CD4-positive, alpha-beta T cell treated with Interleukin-4 for 4 hours (primary cell): Measurements from ENCODE around the gene OLFM2.
"Not testable (repeated sequence)": the region's sequence is repeated elsewhere in the genome, so short reads cannot be mapped to it uniquely, and the experiment has no call there.

Experiments used
- DNase-seq: peaks from one replicate; pipeline ENCODE4 v3.0.0-alpha.2; 2020

The OLFM2 gene

DNA sequence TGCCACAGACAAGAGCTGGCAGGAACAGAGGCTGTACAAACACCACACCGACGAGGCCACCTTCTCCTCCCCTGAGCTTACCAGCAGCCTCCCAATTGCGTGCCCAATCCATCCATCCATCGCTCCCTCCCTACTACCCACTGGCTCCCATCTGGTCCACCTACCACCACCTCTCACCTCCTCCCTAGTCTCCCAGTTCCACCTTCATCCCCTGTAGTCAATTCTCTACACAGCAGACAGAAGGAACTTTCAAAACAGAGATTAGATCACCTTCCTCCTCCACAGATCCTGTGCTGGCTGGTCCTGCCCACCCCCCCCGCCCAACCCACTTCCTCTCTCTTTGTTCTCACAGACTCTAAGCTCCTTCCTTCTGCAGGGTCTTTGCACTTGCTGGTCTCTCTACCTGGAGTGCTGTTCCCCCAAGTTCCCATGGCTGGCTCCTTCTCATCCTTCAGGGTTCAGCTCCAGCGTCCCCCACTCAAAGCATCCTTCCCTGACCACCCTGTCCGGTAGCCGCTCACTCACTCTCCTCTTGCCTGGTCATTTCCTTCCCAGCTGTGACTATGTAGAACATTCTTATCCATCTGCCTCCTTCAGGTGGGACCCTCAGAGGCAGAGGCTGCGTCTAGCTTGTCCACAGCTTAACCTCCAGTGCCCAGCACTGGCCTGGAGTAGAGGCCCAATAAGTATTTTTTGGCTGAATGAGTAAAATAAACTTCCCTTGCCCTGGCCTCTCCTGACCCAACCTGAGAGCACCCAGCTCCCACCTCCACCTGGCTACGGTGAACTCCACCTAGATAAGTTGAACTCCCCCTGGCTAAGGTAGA lies 78.2 kb downstream of the OLFM2 start:
- peak; percentile 53 for DNase-seq

DNA sequence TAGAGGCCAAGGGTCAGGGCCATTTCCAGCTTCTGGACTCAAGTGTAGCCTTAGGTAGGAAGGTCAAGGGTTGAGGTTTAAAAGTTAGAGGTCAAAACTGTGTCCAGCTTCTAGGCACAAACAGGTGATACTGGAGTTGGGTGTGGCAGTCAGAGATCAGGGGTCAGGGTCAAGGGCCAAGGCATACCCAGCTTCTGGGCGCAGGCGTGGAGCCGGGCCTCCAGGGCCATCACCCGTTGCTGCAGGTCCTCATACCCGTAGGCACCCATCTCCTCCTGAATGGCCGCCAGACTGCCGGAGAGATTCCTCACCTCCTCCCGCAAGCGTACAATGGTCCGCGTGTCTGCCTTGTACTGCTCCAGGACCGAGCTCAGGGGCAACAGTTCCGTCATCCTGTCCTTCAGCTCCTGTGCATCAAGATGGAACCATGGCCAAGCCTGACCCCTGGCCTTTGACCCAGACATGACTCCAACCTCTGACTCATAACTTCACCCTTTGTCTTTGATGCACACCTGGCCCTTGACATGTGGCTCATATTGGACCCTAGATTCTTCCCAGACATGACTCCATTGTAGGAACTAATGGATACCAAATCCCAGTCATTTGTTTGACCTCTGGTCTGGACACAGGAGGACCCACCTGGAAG lies 79.1 kb downstream of the OLFM2 start:
- DNase-seq, result no peak

DNA sequence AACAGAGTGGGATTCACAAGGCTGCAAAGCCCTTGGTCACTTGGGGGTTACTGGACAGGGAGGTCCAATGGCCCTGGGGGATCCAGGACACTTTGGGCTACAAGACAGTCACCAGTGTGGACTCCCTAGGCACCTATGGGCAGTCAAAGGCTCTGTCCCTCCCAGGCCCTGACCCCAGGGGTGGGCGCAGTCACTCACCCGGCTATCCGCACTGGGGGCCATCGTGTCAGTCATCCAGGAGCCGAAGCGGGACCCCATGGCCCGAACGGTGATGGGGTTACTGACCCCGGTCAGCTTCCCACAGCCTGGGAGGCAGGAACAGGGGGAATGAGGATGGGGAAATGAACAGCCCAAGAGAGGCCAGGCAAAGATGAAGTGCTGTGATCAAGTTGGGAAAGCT lies 79.7 kb downstream of the OLFM2 start:
- DNase-seq, result no peak

DNA sequence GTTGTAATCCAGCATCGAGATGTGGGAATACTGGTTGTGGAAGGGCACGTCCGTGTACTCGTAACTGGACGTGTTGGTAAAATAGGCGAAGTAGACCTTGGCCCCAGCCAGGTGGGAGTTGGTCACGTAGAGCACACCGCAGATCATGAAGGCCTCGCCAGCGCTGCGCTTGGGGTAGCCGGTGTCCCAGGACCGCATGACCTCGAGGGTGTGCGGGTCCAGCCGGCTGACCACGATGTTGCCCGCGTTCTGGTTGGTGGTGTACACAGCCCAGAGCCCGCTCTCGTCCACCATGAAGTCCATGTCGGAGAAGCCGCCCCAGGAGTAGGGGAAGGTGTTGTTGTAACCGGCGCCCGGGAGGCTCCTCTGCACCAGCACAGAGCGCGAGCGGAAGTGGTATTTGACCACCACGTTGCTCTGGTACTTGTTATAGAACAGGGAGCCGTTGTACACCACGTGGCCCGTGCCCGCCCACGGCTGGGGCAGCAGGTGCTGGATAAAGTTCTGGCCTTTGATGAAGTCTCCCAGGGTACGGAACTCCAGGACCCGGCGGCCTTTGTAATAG lies 82.0 kb downstream of the OLFM2 start:
- no peak for DNase-seq

DNA sequence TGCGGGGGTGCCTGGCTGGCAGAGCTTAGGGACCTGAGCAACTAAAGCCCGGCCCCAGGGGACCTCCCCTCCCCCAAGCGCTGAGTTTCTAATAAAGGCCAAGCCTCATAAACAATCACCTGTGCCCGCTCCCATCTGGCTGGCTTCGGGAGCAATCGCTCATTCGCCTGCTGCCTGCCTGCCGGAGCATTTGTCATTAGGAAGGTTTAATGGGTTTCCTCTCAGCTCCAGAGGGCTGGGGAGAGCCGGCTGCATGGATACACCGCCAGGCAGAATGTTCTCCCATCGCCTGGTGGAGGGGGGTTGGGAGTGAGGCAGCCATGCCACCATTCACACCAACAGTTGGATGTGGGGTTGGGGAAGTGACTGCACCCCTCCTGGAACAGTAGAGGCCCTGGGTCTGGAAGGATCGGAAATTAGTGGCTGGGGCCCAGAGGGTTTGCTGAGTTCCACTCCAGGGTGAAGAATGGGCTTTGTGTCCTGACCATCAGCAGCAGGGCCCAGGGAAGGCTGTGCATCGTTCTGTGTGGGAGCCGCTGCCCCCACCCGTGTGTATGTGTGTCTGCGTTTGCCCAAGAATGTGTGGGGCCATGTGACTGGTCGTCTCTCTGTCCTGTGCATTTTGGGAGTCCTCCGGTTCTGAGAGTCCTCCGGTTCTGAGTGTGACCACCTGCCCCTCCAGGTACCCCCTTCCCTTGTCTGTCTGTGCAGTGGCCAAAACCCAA lies 85.9 kb downstream of the OLFM2 start:
- no peak for DNase-seq

DNA sequence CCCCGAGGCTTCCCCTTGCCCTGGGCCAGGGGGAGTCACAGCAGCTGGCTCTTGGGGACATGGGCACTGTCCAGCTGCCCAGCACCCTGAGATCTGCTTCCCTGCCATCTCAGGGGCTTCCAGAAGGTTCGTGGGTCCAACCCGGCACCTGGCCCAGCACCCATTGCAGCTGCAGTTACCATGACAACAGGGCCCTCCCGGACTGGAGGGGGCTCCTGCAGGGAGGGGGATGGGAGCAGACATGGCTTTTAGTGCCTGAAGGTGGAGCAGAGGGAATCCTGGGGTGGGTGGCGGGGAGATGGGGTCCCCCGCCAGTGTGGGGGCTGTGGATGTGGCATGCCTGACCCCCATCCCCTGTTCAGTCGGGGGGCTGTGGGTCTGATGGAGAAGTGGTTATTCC lies 86.5 kb downstream of the OLFM2 start:
- DNase-seq, result no peak

DNA sequence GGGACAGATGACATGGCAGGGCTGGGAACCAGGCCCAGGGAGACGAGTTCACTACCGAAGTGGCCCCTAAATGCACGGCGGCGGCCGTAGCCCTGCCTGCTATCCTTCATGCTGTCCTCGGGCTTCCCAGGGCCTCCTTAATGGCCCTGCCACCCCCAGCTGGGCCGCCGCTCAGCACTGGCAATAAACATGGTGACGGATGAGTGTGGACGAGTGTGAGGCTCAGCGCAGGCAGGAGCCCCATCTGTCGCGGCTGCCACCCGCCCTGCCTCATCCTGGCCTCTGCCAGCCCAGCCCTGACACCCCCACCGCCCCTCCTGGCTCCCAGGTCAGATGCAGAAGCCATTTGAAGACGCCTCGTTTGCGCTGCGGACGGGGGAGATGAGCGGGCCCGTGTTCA lies 87.6 kb downstream of the OLFM2 start:
- no peak for DNase-seq

DNA sequence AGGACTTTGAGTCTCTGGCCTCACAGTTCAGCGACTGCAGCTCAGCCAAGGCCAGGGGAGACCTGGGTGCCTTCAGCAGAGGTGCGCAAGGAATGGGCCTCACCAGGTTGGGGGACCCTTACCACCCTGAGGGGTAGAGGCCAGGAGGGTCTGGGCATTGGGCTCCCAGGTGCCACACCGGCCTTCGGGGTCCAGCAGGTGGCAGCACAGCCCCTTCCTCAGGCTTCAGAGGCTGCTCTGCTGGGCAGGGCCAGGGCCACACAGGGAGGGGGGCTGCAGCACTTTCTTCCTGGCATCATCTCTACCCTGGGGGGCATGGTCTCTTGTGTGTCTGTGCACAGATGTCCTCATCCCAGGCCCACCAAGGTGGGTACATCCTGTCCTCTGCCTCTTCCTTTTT lies 88.3 kb downstream of the OLFM2 start:
- DNase-seq, result peak; percentile 28

DNA sequence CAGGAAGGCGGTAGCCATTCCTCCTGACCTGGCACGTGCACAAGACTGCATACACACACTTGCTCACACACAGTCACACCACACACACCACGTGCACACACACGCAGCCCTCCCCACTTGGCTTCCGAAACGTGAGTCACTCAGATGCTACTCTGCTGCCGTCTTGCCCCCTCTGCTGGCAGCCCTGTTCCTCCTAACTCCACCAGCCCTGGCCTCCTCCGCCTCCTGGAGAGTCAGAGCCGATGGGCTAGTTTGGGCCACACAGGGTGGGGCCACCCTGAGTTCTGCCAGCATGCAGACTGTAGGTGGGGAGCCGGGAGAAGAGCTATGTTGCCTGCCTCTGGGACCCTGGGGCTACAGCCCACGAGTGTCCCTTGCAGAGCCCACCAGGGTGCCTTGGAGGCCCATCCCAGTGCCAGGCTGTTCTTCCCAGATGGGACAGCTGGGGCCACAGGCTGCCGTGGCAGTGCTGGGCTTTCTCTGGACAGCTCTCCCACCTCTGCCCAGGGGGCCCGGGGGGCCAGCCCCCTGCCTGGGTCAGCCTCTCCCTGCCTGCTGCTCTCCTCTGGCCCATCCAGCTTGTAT lies 89.1 kb downstream of the OLFM2 start:
- DNase-seq, result peak; percentile 45

DNA sequence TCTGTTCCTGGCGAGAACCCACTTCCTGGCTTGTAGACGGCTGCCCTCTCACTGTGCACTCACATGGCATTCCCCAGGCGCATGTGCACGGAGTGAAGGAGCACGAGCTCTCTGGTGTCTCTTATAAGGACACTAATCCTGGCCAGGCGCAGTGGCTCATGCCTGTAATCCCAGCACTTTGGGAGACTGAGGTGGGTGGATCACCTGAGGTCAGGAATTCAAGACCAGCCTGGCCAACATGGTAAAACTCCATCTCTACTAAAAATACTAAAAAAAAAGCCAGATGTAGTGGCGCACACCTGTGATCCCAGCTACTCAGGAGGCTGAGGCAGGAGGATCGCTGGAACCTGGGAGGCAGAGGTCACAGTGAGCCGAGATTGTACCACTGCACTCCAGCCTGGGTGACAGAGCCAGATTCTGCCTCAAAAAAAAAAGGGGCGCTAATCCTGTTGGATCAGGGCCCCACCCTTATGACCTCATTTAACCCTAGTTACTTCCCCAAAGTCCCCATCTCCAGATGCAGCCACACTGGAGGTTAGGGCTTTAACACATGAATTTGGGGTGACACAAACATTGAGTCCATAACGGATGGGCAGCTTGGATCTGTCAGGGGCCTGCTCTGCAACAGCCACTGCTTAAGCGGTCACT lies 92.6 kb downstream of the OLFM2 start:
- not testable (repeated sequence) for DNase-seq

DNA sequence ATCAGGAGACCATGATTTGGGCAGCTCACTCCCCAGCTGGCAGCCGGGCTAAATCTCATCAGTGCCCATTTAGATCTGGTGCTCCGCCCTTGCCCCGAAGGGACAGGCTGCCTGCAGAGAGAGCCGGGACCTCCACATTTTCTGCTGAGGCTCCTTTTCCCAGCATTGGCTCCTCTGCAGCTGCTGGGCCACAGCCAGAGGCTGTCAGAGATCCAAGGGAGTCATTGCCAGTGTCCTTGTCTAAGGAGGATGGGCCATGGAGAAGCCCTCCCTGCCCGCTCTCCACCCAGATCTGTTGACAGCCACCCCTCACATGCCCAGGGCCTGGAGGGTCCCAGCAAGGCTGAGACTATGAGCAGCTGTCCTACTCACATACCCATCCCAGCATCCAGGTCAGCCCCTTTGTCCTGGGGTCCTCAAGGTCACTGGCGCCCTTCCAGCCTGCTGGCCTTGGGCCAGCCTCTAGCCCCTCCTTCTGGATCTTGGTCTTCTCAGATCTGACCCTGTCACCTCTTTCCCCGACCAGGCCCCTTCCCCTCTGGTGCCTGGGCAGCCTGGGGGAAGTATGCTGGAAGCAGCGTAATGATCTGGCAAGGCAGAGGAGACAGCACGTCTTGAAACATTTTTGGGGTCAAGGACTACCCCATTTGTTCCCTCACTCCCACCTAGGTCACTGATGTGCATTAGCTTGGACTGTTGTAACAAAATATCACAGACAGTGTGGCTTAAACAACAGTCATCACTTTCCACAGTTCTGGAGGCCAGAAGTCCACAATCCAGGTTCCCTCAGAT lies 93.3 kb downstream of the OLFM2 start:
- DNase-seq, result no peak

DNA sequence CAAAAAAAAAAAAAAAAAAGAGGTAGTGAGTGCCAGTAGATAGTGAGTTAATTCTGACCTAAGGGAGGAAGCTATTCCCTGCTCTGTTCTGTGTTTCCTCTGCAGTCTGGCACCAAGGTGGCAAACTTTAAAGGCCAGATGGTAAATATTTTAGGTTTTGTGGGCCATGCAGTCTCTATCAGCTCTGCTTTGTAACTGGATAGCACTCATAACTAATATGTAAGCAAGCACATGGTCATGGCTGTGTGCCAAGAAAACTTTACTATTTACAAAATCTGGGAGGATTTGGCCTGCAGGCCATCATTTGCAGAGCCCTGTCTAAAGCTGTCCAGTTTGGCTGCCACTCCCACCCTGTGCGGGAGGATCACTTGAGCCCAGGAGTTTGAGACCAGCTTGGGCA lies 96.9 kb downstream of the OLFM2 start:
- no peak for DNase-seq

DNA sequence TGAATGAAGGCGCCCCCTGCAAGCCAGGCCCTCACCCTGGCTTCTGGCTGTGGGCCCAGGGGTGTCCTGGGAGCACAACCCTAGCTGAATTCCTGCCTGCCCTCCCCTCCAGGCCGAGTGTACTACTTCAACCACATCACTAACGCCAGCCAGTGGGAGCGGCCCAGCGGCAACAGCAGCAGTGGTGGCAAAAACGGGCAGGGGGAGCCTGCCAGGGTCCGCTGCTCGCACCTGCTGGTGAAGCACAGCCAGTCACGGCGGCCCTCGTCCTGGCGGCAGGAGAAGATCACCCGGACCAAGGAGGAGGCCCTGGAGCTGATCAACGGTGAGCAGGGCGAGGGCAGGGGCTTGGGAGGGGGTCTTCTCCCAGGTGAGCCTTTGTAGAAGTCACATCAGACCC lies 98.0 kb downstream of the OLFM2 start:
- DNase-seq, result no peak

DNA sequence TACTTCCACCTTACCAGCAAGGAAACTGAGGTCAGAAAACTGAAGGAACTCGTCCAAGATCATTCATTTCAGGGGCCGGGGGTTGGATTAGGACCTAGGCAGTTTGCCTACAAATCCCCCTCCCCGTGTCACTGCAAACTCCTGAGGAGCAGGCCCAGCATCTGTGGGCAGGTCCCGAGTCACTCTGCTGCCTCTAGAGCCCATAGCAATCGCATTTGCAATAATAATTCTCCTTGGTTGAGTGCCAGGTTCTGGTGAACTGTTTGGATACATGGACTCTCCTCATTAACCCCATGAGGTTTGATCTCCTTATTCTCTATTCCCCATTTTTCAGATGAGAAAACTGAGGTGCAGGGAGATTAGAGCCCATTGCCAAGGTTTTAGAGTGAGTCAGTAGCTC lies 100.3 kb downstream of the OLFM2 start:
- no peak for DNase-seq

DNA sequence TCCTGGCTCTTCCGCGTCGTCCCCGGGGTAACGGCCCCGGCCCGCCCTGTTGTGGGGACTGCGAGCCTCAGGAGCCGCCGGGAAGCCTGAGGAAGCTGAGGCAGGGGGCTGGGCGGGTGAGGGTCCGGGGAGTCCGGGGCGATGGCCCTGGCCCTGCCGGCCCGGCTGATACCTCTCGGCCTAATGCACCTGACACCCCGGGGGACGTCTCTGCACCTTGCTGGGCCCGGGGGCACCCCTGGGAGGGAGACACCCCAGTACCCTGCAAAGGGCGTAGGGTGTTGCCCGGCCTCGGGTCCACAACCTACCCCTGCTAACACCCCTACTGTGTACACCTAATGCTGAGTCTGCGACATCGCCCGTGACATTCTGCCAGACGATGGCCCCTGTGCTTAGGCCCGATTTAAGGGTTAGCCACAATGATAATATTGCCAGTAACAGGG lies 100.8 kb downstream of the OLFM2 start:
- DNase-seq, result no peak

DNA sequence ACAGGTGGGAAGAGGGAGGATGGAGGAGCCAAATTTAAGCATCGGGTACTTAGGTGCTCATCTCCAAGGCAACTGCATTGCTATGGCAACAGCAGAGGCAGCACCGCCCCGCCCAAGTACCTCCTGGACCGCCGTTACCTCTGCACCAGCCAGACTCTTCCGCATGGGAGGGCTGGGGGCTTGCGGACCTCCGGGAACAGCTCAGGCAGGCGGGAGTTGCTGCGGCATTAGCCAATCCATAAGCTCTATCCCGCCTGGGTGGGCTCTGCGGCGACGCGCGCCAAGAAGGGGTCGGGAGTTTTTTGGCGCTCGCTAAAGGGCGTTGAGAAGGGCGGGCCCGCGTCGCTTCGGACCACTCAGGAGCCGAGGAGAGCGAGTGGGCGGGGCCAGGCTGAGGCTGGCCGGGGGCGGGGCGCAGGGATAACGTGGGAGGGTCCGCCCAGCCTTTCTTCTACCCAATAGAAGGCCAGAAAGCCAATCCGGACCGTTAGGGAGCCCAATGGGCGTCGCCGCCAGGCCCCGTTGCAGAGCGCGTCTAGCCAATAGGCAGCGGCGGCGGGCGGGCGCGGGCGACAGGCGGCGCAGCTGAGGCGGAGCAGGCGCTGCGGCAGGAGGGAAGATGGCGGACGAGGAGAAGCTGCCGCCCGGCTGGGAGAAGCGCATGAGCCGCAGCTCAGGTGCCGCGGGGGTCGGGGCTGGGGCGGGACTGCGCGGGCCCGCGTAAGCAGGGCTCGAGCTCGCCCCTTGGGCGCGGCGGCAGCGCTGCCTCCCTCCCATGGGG lies 101.4 kb downstream of the OLFM2 start, which contains the start of gene PIN1:
TSS of gene PIN1 (plus strand) at position 593 of the 781 bp plus-strand sequence. CDS start at position 620, 27 bp downstream.
- peak; percentile 99 for DNase-seq

DNA sequence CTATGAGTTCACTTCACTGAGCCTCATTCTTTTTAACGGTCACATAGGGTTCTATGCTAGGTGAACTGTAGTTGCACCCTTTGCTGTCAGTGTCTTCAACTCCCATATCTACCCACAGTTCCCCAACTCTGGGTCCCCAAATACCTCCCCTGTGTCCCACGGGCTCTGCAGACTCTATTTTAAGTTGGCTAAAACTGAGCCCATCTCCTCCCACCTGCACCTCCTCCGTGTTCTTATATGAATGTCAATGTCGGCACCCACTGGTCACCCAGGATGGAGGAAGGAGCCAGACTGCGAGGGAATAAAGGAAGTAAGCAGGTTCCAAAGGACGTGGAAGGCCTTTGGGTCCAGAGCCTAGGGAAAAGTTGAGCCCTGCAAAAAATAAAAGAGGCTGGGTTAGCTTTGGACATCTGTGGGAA lies 102.0 kb downstream of the OLFM2 start:
- DNase-seq, result no peak

DNA sequence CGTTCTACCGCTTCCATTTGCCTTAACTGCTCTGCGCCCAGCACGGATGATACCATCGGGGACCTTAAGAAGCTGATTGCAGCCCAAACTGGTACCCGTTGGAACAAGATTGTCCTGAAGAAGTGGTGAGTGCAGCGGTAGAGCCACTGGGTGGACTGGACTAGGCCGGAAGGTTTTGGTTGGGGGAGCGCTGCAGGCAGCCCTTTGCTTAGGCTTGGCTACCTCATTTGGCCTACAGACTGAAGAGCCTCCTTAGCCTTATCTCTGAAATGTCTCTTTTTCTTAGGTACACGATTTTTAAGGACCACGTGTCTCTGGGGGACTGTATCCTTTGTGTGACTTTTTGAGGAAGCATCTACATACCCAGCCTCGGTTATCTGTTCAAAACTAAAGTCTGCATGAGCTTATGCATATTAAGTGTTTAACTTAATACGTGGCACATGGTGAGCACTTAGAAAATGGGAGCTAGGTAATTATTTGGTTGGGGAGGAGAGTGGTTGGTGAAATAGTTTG lies 107.7 kb downstream of the OLFM2 start:
- DNase-seq, result no peak

DNA sequence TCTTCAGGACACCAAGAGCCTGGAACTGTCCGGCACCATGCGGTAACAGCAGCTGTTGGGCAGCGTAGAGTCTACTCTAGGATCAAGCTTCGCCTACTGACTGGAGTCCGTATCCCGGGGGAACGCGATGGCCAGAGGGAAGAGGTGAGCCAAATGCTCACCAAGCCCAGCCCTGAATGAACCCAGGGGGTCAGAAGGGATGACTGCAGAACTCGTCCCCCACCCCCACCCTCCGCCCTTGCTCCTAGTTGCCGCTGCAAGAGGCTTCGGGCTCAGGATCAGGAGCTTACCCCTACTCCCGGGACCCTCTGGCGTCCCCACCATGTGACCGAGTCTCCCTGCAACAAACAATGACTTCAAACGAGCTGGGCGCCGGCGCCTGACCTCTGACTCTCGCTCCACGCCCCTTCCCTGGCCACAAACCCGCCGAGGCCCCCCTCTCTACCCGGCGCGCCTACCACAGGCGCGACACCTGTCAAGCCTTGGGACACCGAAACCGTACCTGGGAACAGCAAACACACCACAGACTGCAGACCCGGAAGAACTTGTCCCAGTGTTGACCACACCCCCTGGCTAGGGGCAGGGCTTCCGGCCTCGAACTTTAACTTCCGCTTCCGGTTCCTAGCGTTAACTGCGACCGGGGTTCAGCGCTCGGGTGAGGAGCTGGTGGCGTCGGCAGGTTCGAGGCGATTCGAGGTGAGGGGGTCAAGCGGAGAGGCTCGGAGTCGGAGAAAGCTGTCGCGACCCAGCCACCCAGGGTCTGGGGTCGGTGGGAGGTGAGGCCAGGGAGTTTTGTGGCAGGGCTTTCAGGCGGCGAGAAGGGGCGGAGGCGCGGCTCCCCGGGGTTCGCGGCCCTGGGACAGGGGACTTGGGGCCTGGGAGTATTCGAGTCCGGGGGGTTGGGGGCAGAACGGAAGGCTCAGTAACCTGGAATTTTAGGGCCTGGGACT lies 108.8 kb downstream of the OLFM2 start, which contains the start of gene UBL5:
TSS of gene UBL5 (plus strand) at position 630 of the 950 bp plus-strand sequence. CDS start 420 bp downstream, outside the sequence.
- peak; percentile 92 for DNase-seq
